GM10847 (cell line): ENCODE measurements around the gene ZNF653.

Experiments used
- POLR2A ChIP-seq: IDR thresholded peaks from 2 replicates; pipeline ENCODE4 v1.6.1; 2011; ENCODE audit not compliant: insufficient read length; ENCODE audit errors: extremely low read depth

Gene ZNF653

GRCh38 chr19:11535792-11536595, 30.4 kb upstream of the ZNF653 start:
- no peak for TF ChIP-seq POLR2A

GRCh38 chr19:11534948-11535347, 29.3 kb upstream of the ZNF653 start:
- no peak for TF ChIP-seq POLR2A

GRCh38 chr19:11534538-11534937, 28.9 kb upstream of the ZNF653 start:
- TF ChIP-seq POLR2A: no peak

- no peak for TF ChIP-seq POLR2A
Measured at GRCh38 chr19:11530432-11530831, 24.8 kb upstream of the ZNF653 start.

- peak; percentile 41 for TF ChIP-seq POLR2A
Measured at GRCh38 chr19:11528551-11529341, 23.1 kb upstream of the ZNF653 start, which contains the start of gene ECSIT. Gene ECSIT (minus strand): TSS chr19:11529134. CDS start chr19:11519170, 9,964 bp downstream.

GRCh38 chr19:11519138-11519537, 13.5 kb upstream of the ZNF653 start:
- no peak for TF ChIP-seq POLR2A

GRCh38 chr19:11513946-11514345, 8.3 kb upstream of the ZNF653 start:
- TF ChIP-seq POLR2A: no peak

GRCh38 chr19:11510444-11510843, 4.8 kb upstream of the ZNF653 start:
- TF ChIP-seq POLR2A: no peak

GRCh38 chr19:11507370-11508078, 1.9 kb upstream of the ZNF653 start:
- TF ChIP-seq POLR2A: no peak

- TF ChIP-seq POLR2A: no peak
Measured at GRCh38 chr19:11506967-11507366, 1.3 kb upstream of the ZNF653 start.

GRCh38 chr19:11506101-11506555, 489 bp upstream of the ZNF653 start:
- no peak for TF ChIP-seq POLR2A

GRCh38 chr19:11505032-11505503, 571 bp downstream of the ZNF653 start:
- TF ChIP-seq POLR2A: no peak

GRCh38 chr19:11504502-11505031, 1.1 kb downstream of the ZNF653 start:
- no peak for TF ChIP-seq POLR2A

- TF ChIP-seq POLR2A: no peak
Measured at GRCh38 chr19:11499890-11500420, 5.7 kb downstream of the ZNF653 start.

- no peak for TF ChIP-seq POLR2A
Measured at GRCh38 chr19:11499220-11499726, 6.4 kb downstream of the ZNF653 start.
